NCI-H2171 (cell line): ENCODE results near the gene PMM2.

ENCODE experiments used
- DNase-seq: peaks from one replicate; lab custom pipeline; 2025; lab: John Stamatoyannopoulos, UW

PMM2 gene

GRCh38 chr16:8887952-8888560 lies 90.4 kb downstream of the PMM2 start:
- DNase-seq: no peak

DNA sequence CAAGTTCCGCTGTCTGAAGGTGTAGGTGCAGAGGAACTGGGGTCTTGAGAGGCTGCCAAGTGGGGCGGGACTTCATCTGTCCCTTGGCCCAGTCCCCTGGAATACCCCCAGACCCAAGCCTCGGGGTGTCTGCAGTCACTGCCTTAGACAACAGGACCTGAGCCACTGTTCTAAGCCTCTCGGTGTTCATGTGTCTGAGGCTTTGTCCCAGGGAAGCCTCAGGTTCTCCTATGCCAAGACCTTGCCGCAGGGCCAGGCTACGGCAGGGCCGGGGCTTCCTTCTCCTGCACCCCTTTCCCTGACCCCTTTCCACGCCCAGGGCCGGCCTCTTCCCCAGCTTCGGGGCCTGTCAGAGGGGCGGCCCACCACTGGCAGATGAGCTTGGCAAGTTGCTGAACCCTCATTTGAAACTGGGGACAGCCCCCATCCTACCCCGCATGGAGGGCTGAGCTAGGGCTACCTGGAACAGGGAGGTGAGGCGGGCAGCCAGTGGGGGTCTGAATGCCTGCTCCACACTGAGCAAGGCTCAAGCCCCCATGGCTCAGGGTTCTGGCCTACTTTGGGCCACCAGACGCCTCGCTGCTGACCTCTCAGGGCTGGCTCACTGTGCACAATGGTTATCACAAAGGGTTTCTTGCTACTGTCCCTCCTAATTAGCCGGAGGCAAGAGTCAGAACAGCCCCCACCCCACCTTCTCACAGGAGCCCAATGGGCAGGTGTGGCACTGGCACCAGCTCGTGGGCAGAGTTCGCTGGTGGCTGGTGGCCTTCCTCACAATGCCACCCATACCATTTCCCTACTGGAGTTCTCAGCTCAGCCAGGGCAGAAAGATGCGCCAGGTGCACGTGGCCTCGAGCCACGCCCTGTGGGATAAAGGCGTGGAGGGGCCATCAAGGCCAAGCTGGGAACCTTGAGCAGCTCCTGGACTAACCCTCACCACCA lies 91.6 kb downstream of the PMM2 start:
- DNase-seq: no peak

DNA sequence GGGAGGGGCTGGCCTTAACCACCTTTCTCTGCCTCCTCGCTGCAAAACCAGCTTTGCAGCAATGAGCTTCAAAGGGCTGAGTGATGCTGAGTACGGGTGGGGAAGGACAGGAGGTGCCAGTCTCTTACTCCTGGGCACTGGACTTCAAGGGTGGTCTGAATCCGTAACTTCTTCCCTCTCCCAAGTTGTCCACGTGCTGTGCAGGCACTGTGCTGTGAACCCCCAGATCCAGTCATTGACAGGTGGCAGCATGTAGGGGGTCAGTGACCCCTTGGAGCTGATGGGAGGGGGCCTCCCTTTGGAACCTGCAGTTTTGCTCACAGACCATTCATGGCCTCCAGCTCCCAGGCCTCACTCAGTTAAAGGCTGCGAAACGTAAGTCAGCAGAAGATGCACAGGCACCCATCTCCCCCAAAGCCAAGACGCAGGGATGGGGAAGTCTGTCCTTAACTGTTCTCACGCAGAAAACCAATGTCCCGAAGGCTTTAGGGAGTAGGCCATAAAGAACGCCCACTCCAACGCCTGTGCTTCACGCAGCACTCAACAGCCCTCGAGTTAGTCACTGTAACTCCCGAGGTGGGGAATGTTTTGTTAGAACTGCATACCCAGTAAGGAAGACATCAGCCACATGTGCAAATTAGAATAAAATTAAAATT lies 92.4 kb downstream of the PMM2 start:
- DNase-seq: no peak

DNA sequence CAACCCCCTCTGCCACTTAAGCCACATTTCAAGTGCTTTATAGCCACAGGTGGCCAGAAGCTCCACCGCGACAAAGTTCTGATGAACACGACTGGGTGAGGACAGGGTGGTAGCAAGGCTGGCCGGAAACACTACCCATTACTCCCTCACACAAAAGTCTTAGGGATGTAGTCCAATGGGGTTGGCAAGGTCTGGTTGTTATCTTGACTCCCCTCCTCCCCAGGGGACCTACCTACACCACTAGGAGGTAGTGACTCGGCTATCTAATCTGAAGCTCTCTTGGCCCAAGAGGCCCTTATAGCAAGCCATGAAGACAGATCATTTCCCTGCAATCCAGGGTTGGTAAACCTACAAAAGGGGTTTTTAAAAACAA lies 92.9 kb downstream of the PMM2 start:
- no peak for DNase-seq

DNA sequence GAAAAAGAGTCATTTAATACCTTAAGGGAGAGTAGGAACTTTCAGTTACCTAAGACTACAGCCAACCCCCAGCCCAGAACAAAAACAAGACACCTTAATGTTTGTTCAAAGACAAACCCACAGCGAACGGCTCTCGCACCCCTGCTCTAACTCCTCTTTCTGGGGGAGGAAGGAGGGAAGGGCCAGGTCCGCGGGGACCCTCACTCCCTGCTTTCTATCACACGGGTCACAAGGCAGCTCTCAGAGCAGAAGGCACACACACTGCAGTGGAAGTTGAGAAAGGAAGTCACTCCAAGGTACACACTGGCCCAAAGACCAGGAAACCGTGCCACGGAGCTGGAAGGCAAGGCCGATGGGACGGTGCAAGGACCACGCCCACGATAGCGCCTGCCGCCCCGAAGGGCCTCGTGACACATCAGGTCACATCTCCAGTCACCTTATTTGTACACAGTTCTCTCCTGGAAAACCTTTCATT lies 94.5 kb downstream of the PMM2 start:
- DNase-seq: no peak

DNA sequence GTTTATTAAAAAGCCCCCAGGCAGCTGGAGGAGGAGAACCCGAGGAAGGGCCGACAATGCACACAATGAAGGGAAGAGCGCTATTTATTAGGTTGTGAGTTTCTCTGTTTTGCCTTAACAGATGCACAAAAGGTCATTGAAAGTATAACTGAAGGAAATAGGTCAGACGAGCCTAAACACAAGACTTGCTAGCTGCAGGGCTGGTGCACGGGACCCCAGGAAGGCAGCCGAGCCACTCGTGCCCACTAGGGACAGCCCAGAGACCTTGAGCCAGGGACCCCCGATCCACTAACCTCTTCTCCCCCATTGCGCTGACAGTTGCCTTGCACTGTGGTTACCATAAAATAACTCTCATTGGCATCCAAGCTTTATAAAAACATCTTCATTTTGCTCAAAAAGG lies 95.8 kb downstream of the PMM2 start:
- DNase-seq: no peak

DNA sequence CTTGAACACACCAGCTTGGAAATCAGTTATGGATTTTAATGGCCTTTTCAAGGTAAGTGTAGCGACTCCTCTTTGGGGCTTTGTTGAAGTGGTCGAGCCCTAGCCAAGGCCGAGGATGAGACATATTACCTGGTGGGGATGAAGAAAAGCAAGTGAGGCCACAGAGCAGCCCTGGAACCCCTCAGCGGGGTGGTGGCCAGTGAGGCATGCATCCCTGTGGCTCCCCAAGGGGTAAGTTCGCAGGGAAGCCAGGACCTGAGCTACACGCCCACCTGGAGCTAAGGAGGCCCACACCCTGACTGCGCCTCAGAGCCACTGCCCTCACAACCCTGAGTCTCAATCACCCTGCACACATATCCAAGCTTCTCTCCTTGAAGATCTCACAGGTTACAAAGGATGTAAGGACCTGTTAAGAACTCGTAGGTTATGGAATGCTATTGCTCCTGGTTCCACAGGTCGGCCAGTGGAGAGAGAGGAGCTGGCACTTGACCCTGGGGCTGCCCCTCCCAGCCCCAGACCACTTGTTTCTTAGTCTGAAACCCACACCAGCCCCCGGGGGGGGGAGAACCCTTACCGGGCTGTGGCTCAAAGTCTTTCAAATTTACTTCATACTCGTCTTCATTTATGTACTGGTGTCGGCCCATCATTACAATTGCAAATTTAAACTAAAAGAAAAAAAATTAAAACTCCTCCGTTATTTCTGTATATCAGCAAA lies 96.5 kb downstream of the PMM2 start:
- no peak for DNase-seq

GRCh38 chr16:8894736-8895334 lies 97.2 kb downstream of the PMM2 start:
- no peak for DNase-seq

DNA sequence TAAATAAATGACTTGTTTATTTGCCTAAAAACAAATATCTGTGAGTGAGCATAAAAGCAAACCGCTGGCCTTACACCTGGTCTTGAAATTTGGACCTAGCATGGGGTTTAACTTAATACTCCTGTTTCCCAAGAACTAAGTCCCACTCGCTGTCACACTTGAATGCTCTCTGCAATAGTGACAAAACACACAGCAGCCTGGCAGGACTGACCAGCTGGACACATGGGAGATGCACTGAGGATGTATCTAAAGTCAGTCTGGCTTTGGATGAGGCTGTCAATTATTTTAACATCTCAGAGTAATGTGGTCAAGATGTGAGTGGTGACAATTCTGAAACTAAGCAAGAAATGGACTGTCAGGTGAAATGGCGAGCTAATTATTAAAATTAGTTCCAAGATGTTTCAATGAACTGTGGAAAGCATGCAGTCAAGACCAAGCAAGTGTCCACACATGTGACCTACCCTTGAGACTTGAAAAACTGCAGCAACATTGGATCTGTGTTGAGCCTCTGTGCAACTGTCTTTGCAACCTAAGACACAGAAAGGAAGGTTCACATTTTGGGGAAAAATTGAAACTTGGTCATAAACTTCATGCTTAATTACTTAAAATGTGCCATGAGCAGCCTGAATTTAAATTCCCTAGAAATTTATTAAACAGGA lies 101.2 kb downstream of the PMM2 start:
- DNase-seq: no peak
